ENCODE results near the gene CEBPZ.
"Not testable (repeated sequence)": the region's sequence is repeated elsewhere in the genome, so short reads cannot be mapped to it uniquely, and the experiment has no call there.

The CEBPZ gene

DNA sequence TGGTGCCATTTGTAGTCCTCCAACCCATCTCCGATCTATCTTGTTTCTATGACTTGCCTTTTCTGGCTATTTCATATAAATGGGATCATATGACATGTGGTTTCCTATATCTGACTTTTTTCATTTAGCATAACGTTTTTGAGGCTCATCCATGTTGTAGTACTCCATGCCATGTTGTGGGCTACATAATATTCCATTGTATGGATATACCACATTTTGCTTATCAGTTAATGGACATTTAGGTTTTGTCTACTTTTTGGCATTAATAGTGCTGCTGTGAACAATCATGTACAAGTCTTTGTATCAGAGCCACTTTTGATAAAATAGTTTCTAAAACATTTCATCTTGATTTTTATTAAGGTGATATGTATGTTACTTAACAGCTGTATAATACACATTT lies 27.7 kb downstream of the CEBPZ start:
- Histone ChIP-seq H3K27me3 (no peaks in the 10 kb centered on the region), H3K4me3 (no peak overlapping the region), H3K36me3 (peaks cover 81 to 88% (median 82%) of the 10 kb centered on the region in 3 donors), H3K27ac (no peak overlapping the region), H3K9me3 (peaks cover 0 to 24% (median 11%) of the 10 kb centered on the region in 3 donors), H3K4me1 (peaks cover 0 to 3% (median 0%) of the 10 kb centered on the region in 4 donors)
- TF ChIP-seq, protein P1, sequence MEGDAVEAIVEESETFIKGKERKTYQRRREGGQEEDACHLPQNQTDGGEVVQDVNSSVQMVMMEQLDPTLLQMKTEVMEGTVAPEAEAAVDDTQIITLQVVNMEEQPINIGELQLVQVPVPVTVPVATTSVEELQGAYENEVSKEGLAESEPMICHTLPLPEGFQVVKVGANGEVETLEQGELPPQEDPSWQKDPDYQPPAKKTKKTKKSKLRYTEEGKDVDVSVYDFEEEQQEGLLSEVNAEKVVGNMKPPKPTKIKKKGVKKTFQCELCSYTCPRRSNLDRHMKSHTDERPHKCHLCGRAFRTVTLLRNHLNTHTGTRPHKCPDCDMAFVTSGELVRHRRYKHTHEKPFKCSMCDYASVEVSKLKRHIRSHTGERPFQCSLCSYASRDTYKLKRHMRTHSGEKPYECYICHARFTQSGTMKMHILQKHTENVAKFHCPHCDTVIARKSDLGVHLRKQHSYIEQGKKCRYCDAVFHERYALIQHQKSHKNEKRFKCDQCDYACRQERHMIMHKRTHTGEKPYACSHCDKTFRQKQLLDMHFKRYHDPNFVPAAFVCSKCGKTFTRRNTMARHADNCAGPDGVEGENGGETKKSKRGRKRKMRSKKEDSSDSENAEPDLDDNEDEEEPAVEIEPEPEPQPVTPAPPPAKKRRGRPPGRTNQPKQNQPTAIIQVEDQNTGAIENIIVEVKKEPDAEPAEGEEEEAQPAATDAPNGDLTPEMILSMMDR (IDR thresholded peaks at IDR 0.05) = no peak
- intact Hi-C loops (cut with DNase I; ENCODE audit: low total_unique reads) = no loop called here
- no peak for DNase-seq

DNA sequence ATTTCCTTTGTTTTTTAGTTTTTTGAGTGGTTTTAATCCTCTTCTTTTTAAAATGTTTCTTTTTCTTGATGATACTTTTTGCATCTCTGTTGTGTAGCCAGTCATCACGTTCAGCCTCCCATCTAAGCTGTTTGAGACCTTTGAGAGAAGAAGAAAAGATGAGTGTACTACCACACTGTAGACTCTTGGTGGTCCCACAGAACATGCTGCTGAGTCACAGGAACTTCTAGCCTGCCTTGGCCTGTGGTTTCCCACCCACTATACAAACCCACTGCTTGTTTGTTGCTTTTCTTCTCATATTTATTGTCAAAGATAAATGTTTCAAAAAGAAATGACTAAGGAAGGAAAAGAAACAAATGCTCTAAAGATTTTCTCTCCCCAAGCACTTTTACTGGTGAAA lies 29.6 kb downstream of the CEBPZ start:
- H3K36me3 ChIP-seq = peaks cover 62 to 71% (median 63%) of the 10 kb centered on the region in 3 donors

DNA sequence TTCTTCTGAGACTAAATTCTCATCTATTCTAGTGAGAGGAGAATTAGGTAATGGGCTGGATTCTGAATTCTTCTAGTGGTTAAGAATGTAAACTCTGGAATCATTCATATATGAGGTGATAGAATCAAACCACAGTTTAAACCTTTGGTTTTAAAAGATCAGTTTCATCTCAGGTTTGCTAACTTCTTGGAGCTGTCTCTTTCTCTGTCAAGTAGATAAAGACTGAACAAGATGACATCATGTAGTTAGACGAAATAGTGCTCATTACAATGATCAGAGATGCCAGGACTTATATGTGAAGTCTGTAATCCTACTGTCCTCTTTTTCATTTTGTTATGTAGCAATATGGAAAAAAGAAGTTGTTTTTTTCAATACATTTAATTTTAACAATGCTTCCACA lies 30.2 kb downstream of the CEBPZ start:
- peaks cover 0 to 17% (median 6%) of the 10 kb centered on the region in 4 donors for H3K4me1 ChIP-seq
- intact Hi-C loops (cut with DNase I; ENCODE audit: low total_unique reads) = no loop called here
- H3K9me3 ChIP-seq = peaks cover 0 to 10% (median 5%) of the 10 kb centered on the region in 3 donors
- DNase-seq = no peak
- no peak overlapping the region for H3K4me3 ChIP-seq
- peaks cover 57 to 65% (median 57%) of the 10 kb centered on the region in 3 donors for H3K36me3 ChIP-seq
- no peaks in the 10 kb centered on the region for H3K27me3 ChIP-seq
- TF ChIP-seq, protein P1 (IDR thresholded peaks at IDR 0.05) = no peak
- H3K27ac ChIP-seq = no peak overlapping the region

More for the DNA sequence above, 29.6 kb downstream of the CEBPZ start:
- TF ChIP-seq, protein P1 (IDR thresholded peaks at IDR 0.05) = no peak
- peaks cover 0 to 10% (median 7%) of the 10 kb centered on the region in 3 donors for H3K9me3 ChIP-seq
- H3K4me3 ChIP-seq = no peak overlapping the region
- intact Hi-C loops (cut with DNase I; ENCODE audit: low total_unique reads) = no loop called here
- DNase-seq = no peak
- H3K4me1 ChIP-seq = peaks cover 0 to 17% (median 6%) of the 10 kb centered on the region in 4 donors
- H3K27ac ChIP-seq = no peak overlapping the region
- no peaks in the 10 kb centered on the region for H3K27me3 ChIP-seq

DNA sequence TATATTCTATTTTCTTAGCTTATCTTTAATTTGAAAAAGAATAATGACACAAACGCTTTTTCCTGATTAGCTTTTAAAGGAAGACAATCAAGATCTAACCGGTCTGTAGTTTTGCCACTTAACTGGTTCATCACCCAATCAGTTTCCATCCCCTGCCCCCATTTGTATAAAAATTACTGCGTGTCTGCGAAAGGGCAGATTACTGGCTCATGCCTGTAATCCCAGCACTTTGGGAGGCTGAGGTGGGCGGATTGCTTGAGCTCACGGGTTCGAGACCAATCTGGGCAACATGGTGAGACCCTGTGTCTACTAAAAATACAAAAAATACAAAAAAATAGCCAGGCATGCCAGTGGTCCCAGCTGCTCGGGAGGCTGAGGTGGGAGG lies 32.7 kb downstream of the CEBPZ start:
- intact Hi-C loops (cut with DNase I; ENCODE audit: low total_unique reads) = no loop called here
- no peaks in the 10 kb centered on the region for H3K27me3 ChIP-seq
- TF ChIP-seq, protein P1 (IDR thresholded peaks at IDR 0.05) = no peak
- DNase-seq = no peak
- H3K27ac ChIP-seq = no peak overlapping the region
- no peak overlapping the region for H3K4me3 ChIP-seq
- peaks cover 32 to 40% (median 32%) of the 10 kb centered on the region in 3 donors for H3K36me3 ChIP-seq
- H3K9me3 ChIP-seq = peaks cover 0 to 5% (median 0%) of the 10 kb centered on the region in 3 donors
- peaks cover 0 to 17% (median 6%) of the 10 kb centered on the region in 4 donors for H3K4me1 ChIP-seq

DNA sequence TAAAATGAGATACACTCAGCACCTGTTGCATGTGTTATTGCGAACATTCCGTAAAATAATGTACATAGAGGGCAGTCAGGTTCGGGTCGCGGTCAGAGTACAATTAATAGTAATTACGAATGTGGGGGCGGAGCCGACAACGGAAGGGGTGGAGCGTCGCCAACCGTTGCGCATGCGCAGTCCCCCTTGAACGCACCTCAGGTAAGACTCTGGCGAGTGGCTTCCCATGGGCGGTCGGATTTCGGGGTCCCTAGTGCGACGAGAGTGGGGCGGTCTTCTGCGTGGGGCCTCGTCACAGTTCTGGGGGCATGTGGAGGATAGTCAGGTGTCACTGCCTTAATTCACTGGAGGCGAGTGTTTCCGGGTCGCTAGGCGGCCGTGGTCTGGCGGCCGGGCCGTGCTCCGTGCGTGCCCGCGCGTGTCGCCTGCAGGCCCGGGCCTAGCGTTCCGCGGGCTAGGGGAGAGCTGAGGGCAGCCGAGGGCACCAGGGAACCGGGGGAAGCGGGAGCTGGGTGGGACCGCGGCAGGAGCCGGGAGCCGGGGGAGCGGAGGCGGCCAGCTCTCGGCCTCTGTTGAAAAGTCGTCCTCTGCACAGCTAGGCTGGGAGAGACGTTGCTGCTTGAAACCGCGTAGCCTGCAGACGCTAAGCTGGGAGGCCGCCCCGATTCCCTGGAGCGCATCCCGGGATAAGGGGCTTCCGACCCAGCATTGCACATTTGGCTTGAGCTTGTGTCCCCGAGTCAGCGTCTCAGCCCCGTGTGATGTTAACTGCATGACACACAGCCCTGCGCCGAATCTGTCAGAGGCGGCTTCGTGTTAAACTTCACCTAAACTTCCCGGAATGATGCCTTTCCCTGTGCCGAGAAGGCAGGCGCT lies 34.8 kb downstream of the CEBPZ start, which contains the start of gene CEBPZOS:
Gene CEBPZOS, plus strand, starts transcription at position 177 of the 876 bp plus-strand sequence. CDS start 3,209 bp downstream, outside the sequence.
- intact Hi-C loops (cut with DNase I; ENCODE audit: low total_unique reads) = no loop called here

DNA sequence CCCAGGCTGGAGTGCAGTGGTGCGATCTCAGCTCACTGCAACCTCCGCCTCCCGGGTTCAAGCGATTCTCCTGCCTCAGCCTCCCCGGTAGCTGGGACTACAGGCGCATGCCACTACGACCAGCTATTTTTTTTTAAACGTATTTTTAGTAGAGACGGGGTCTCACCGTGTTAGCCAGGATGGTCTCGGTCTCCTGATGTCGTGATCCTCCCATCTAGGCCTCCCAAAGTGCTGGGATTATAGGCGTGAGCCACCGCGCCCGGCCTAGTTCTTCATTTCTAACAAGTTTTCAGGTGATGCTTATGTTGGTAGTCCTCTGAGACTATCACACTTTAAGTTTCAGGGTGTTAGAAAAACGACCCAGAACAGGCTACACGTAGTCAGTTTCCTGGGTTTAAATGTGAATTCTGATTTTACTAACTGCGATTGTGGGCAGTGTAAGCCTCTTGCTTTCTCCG lies 35.5 kb downstream of the CEBPZ start:
- intact Hi-C loops (cut with DNase I; ENCODE audit: low total_unique reads); DNase-seq; H3K9me3 ChIP-seq; H3K27me3 ChIP-seq: not testable (repeated sequence)
- Histone ChIP-seq H3K4me1 (peaks cover 0 to 17% (median 6%) of the 10 kb centered on the region in 4 donors), H3K4me3 (peak overlapping the region; percentile 79 to 89), H3K27ac (peak overlapping the region; percentile 88 to 92), H3K36me3 (peaks cover 6 to 13% (median 6%) of the 10 kb centered on the region in 3 donors)

More for the DNA sequence above, 34.8 kb downstream of the CEBPZ start, which contains the start of gene CEBPZOS:
- Histone ChIP-seq H3K36me3 (peaks cover 13 to 20% (median 13%) of the 10 kb centered on the region in 3 donors), H3K27me3 (peaks cover 0 to 4% of the 10 kb centered on the region in 2 donors), H3K4me3 (peak within 1 kb of the TSS; percentile 79 to 89), H3K9me3 (no peaks in the 10 kb centered on the region), H3K4me1 (peaks cover 0 to 17% (median 6%) of the 10 kb centered on the region in 4 donors), H3K27ac (peak within 1 kb of the TSS; percentile 88 to 92)
- DNase-seq = peak; percentile 76 to 90
- TF ChIP-seq, protein P1 (IDR thresholded peaks at IDR 0.05) = no peak

Data from tibial artery (tissue), 4 donors.